Measurements from ENCODE around the gene DAG1.

DNA sequence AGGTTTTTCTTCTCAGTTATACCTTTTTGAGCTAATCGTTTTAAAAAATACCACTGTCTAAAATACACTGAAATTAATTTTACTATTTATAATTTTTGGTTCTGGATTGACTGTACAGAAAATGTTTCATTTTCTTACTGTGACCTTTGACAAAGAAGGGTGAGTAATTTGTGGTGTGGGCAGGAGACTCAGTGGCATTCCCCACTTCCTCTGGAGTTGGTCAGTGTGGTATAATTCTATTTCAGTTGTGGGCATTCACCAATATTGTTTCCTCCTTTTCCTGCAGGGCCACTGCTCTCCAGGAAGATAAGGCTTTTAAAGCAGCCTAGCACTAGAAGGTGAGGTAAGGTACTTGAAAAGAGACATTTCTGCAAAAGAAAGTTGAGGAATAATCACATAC lies 6.5 kb downstream of the DAG1 start:
- TF ChIP-seq POLR2A (IDR thresholded peaks at IDR 0.05) = no peak
- TF ChIP-seq, protein P1, sequence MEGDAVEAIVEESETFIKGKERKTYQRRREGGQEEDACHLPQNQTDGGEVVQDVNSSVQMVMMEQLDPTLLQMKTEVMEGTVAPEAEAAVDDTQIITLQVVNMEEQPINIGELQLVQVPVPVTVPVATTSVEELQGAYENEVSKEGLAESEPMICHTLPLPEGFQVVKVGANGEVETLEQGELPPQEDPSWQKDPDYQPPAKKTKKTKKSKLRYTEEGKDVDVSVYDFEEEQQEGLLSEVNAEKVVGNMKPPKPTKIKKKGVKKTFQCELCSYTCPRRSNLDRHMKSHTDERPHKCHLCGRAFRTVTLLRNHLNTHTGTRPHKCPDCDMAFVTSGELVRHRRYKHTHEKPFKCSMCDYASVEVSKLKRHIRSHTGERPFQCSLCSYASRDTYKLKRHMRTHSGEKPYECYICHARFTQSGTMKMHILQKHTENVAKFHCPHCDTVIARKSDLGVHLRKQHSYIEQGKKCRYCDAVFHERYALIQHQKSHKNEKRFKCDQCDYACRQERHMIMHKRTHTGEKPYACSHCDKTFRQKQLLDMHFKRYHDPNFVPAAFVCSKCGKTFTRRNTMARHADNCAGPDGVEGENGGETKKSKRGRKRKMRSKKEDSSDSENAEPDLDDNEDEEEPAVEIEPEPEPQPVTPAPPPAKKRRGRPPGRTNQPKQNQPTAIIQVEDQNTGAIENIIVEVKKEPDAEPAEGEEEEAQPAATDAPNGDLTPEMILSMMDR (IDR thresholded peaks at IDR 0.05) = no peak

All from body of pancreas (tissue), 4 donors.